Stimulated activated CD4-positive, alpha-beta T cell treated with anti-CD3 and anti-CD28 coated beads, TNF-alpha, amount 100 ng/mL, for 1 hour (primary cell): ENCODE measurements around the gene KIAA0232.
"Not testable (repeated sequence)": the region's sequence is repeated elsewhere in the genome, so short reads cannot be mapped to it uniquely, and the experiment has no call there.

Experiments used
- DNase-seq, 3 donors: peaks; one replicate each; pipeline ENCODE4 v3.0.0-alpha.2; 2020; ENCODE audit warnings: low read depth in 3 of 3, low spot score in 1 of 3

Gene KIAA0232

DNA sequence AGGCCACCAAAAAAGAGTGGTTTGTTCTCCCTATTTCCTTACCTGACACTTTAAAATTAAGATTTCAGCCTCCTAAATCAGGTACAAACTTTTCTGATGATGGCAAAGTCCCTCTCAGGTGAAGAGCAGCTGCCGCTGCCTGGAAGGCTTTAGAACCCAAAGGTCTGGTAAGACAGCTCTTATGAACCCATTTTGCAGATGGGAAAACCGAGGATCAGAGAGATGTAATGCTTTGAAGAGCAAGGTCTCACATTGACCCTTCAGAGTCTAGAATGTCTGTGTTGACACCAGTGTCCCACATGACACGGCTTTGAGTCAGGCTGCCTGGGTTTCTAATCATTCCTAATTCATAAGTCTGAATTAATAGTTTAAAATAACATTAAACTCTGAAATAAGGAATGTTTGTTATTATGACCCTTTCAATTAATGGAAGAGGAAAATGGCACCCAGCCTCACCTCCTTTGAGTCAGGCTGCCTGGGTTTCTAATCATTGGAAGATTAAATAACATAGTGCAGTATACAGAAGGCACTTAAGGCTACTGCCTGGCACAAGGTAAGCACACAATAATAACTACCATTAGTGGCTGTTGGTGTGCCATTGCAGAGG, 27.9 kb upstream of the KIAA0232 start:
- DNase-seq: no peak

GRCh38 chr4:6755088-6755753, 27.3 kb upstream of the KIAA0232 start:
- no peak for DNase-seq

DNA sequence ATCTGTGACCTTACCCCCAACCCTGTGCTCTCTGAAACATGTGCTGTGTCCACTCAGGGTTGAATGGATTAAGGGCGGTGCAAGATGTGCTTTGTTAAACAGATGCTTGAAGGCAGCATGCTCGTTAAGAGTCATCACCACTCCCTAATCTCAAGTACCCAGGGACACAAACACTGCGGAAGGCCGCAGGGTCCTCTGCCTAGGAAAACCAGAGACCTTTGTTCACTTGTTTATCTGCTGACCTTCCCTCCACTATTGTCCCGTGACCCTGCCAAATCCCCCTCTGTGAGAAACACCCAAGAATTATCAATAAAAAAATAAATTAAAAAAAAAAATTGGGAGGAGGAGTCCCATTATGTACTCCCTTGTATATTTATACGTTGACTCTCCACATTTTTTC, 26.2 kb upstream of the KIAA0232 start:
- DNase-seq: not testable (repeated sequence)

DNA sequence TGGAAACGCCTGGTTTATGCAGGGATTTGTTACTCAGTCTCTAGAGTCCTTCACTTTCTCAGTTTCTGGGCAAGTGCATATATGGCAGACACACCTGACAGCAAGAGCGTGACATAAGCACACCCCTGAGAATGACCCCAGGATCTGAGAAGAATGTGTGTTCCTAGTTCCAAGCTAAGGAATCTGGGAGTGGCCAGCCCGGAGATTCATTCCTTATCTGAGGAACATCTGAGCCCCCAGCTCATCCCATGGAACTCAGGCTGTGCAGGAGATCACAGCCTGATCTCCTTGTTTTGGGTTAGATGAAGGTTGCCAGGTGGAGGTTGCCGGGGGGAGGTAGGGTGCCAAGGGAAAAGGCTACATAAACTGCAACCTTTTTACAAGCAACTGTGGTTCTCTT, 23.8 kb upstream of the KIAA0232 start:
- no peak for DNase-seq

DNA sequence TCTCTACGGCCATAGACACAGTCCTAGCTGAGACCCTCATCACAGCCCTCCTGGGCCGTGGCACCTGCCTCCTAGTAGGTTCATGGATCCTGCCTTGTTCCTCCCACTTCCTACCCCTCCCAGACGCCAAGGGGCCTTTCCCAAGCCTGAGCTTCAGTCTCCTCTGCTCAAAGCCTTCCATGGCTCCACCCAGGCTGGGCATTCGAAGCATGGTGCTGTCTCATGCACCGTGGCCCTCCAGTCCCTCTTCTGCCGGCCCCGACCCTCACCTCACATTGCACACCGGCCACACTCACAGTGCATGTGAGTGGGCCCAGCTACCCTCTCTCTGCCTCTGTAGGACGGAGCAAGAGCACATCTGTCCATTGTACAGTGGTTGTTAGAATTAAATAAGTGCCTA, 21.7 kb upstream of the KIAA0232 start:
- DNase-seq: no peak

GRCh38 chr4:6761649-6762615, 20.6 kb upstream of the KIAA0232 start:
- DNase-seq: no peak

DNA sequence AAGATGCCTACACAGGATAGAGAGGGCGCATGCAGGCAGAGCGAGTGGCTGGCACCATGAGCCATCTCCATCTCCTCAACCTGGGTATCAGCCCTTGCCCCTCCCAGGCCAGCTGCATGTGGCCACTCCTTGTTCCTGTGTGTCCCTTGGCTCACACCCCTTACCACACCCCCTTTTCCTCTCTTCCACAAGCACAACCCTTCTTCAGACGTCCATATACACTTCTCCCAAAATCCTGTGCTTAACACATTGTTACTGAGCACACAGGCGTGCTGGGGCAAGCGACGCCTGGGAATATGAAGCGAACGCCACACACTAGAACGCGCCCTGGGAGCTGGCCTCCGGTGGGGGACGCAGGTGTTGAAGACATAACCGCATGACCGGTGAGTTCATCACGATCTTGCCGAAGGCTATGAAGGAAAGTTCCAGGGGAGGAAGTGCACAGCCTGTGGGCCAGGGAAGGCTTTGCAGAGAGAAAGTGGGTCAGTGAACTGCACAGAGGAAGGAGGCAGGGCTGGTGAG, 19.1 kb upstream of the KIAA0232 start:
- DNase-seq: no peak

GRCh38 chr4:6764976-6765620, 17.4 kb upstream of the KIAA0232 start:
- no peak for DNase-seq

DNA sequence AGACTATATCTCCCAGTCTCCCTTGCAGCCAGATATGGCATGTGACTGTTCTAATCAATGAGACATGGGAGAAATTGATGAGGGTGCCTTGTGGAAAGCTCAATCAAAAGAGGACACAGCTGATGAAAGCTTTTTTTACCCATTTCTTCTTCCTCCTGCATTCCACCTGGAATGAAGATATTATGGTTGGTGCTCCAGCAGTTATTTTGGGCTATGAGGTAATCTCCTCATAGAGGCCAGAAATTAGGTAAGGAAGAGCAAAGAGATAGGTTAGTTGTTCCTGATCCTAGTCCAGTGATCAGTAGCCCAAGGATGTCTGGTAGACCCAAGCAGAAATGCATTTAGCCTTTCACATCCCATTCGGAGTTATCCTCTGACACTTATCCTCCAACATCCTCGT, 16.8 kb upstream of the KIAA0232 start:
- DNase-seq: no peak

GRCh38 chr4:6767386-6767747, 15.2 kb upstream of the KIAA0232 start:
- no peak for DNase-seq

DNA sequence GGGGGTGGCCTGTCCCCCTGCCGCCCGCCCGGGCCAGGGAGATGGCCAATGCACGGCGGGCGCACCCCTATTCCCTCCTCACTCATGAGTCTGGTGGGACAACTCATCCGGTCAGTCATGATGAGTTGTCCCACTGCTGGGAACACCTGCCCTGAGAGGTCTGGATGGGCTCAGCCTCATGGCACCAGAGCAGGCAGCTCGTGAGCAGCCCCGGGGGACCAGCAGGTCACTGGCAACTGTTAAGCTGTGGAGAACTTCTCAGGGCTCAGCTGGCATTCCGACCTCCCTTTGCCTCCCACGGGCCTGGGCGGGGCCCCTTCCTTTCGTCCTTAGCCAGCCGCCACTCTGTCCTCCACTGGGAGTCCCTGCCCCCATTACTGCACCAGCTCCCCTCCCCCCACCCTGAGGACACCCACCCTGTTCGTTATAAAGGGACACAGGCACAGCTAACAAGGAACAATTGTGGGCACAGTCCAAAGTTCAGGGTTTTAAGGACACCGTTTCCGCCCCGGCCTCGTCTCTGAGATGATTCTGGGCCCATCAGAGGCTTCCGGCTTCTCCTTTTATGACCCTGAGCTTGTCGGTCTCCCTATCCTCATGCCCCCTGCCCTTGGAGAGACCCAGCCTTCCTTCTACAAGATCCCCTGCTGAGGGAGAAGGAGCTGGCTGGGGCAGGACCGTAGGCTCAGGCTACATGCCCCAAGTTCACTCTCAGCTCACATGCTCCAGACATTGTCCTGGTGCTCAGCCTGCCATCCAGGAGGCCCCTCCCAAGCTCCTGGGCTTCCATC, 14.6 kb upstream of the KIAA0232 start:
- no peak for DNase-seq

DNA sequence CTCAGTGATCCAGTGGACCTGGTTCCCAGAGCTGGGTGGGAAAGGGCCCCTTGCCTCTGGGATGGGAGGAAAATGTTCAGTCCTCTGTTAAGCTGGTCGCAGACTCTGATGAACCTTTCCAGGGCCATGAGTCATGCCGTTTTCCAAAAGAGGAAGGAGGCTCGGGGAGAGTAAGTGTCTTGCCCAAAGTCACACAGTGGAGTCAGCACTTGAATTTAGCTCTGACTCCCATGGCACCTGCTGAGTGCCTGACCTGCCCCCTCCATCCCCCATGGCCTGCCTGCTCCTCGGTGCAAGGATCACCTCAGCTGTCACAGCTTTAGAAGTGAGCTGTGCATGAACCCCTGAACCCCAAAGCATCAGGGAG, 14.0 kb upstream of the KIAA0232 start:
- DNase-seq: no peak

DNA sequence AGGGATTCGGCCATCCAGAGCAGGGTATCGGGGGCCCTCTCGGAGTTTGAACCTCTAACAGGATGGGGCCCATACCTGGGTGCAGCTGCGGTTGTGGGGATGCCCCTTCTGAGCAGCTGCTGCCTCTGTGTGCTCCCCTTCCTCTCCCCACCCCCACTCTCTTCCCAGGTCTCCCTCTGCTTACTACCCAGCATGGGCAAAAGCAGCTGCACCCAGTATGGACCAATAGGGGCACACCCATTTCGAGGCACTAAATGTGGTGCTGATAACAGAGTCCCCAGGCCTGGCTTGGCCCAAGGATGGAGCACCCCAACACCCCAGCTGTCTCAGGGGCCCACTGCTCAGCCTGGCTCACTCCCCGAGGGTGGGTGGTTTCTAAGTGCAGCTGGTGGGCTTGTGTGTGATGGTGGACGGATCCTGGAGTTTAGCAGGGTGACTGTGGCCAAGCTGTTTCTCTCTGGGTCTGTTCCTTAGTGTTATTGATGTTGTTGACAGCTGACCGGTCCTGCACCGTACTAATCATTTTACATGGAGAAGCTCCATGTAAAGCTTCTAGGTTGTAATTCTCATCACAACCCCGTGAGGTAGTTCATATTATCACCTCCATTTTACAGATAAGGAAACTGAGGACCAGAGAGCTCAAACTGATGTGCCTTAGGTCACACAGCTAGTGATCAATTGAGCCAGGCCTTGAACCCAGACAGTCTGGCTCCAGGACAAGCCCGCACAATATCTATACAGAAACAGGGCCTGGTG, 13.1 kb upstream of the KIAA0232 start:
- no peak for DNase-seq

GRCh38 chr4:6769989-6770420, 12.5 kb upstream of the KIAA0232 start:
- DNase-seq: no peak

DNA sequence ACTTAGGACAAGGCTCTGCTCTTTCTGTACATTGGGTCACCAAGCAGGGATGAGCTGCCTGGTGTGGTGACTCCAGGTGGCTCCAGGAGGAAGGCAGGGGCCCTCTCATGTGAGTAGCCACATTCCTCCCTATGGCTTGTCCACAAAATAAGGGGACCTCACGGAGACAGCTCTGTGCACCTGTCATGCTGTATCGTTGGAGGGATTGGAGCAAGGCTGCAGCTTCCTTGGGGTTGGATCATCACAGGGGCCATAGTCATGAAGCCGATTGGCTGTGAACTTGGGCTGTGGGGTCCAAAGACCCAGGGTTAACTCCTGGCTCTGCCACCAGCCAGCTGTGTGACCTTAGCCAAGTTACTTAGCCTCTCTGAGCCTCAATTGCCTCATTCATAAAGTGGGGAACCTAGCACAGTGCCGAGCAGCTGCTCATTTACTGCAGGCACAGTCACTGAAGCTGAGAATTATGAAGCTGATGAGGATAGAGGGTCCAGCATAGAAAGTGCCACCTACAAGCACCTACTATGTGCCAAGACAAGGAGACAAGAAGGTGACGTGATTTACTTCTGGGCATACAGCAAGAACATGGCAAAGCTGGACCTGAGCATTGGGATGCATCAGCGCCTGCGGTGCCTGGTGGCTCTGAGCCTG, 11.8 kb upstream of the KIAA0232 start:
- no peak for DNase-seq

DNA sequence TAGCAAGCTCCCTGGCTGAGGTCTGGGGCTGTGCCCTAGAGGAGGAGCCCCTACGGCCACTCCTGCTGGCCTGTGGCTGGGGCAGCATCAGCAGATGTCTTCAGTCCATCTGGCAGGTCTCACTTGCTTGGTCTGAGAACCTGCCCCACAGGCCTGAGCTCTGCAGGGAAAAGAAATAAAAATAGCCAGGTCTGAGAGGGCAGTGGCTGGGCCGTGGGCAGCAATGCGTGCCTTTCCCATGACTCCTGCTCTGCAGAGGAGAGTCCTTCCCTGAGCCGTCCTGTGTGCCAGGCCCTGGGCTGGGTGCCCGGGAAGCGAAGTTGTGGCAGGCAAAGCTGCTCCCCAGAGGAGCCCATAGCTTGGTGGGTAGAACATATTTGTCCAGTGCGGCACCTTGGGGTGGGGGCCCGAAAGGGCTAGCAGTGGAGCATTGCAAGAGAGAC, 11.3 kb upstream of the KIAA0232 start:
- no peak for DNase-seq

GRCh38 chr4:6772223-6772928, 10.2 kb upstream of the KIAA0232 start:
- no peak for DNase-seq

DNA sequence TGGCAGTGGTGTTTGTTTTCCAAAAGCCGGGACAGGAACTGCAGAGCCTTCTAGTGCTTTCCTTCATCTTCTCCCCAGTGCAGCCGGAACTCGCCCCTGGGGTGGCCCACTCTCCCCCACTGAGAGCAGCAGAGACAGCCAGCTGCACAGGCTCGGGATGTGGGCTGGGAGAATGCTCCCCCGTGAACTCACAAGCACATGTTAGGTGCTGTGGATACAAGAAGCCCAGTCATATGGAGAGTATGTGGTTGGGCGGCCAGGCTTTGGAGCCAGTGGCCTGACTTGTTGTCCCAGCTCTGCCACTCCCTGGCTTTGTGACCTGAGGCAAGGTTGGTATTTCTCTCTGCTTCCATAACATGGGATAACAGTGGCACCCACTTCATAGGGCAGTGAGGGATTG, 9.4 kb upstream of the KIAA0232 start:
- no peak for DNase-seq
